ENCODE measurements around the gene WFIKKN1. TPM values are rescaled to one million over a fixed set of nuclear protein-coding genes. Genes with fewer than 3 reads are reported as not detected.

WFIKKN1 gene
- total and polyA plus RNA-seq, 2 experiments from 2014 or later: 79.6 to 125 TPM

GRCh38 chr16:640614-641013, 9.8 kb downstream of the WFIKKN1 start:
- Histone ChIP-seq H3K4me1 (ENCODE audit: low read depth) (peaks cover 23% of the 10 kb centered on the region), H3K4me3 (peak overlapping the region; percentile 80), H3K27me3 (no peaks in the 10 kb centered on the region), H3K27ac (no peak overlapping the region), H3K36me3 (no peaks in the 10 kb centered on the region), H3K9me3 (ENCODE audit: low read depth) (no peaks in the 10 kb centered on the region)
- TF ChIP-seq, protein P1, sequence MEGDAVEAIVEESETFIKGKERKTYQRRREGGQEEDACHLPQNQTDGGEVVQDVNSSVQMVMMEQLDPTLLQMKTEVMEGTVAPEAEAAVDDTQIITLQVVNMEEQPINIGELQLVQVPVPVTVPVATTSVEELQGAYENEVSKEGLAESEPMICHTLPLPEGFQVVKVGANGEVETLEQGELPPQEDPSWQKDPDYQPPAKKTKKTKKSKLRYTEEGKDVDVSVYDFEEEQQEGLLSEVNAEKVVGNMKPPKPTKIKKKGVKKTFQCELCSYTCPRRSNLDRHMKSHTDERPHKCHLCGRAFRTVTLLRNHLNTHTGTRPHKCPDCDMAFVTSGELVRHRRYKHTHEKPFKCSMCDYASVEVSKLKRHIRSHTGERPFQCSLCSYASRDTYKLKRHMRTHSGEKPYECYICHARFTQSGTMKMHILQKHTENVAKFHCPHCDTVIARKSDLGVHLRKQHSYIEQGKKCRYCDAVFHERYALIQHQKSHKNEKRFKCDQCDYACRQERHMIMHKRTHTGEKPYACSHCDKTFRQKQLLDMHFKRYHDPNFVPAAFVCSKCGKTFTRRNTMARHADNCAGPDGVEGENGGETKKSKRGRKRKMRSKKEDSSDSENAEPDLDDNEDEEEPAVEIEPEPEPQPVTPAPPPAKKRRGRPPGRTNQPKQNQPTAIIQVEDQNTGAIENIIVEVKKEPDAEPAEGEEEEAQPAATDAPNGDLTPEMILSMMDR (IDR thresholded peaks at IDR 0.05; ENCODE audit: low read depth, low read length): no peak
- no peak for DNase-seq (ENCODE audit: low read depth in 1 of 2, low spot score in 1 of 2)

GRCh38 chr16:641326-642188, 10.8 kb downstream of the WFIKKN1 start, which contains the start of gene MCRIP2:
Gene MCRIP2 (plus strand): TSS chr16:641828. CDS start chr16:641992, 164 bp downstream.
- Histone ChIP-seq H3K4me3 (peak within 1 kb of the TSS; percentile 80), H3K4me1 (ENCODE audit: low read depth) (peaks cover 23% of the 10 kb centered on the region), H3K36me3 (no peaks in the 10 kb centered on the region), H3K27ac (peak within 1 kb of the TSS; percentile 83), H3K9me3 (ENCODE audit: low read depth) (no peaks in the 10 kb centered on the region), H3K27me3 (no peaks in the 10 kb centered on the region)
- peak; percentile 84 to 96 for DNase-seq (ENCODE audit: low read depth in 1 of 2, low spot score in 1 of 2)
- TF ChIP-seq, protein P1 (IDR thresholded peaks at IDR 0.05; ENCODE audit: low read depth, low read length): no peak

DNA sequence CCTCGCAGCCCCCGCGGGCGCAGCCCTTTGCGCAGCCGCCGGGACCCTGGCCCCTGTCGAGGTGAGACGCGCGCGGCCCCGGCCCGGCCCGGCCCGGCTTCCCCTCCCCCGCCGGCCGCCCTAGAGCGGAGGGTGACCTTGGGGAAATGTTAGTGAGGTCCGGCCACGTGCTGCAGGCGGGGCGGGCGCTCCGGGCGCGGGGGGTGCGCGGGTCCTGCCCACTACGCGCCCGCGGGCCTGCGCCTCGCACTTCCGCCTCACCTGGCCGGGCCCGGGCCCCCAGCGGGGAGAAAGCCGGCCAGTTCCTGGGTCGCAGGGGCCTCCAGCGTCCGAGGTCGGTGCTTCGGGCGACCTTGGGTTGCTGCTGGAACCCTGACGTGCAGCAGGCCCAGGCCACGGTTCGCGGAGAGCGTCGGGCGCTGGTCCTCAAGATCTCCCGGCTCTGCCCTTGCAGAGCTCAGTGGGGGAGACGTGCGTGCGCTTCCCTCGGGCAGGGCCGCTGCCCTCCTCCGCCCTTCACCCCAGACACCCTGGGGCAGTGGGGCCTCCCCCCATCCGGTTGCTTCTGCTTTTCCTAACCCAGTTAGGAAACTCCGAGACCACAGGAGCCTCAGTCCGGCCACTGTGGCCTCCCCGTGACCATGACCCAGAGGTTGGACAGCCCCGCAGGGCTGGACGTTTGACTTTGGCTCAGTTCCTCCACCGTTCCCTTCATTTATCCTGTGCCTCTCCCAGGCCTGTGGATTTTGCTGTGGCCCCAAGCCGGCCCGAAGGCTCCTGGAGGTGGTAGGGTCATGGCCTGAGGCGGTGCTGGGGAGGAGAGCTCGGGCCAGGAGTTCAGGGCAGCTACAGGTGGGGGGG, 11.6 kb downstream of the WFIKKN1 start:
- DNase-seq (ENCODE audit: low read depth in 1 of 2, low spot score in 1 of 2): peak; percentile 36 to 71
- peak overlapping the region; percentile 83 for H3K27ac ChIP-seq
- H3K36me3 ChIP-seq: no peaks in the 10 kb centered on the region
- H3K4me1 ChIP-seq (ENCODE audit: low read depth): peaks cover 21% of the 10 kb centered on the region
- TF ChIP-seq, protein P1 (IDR thresholded peaks at IDR 0.05; ENCODE audit: low read depth, low read length): no peak
- H3K9me3 ChIP-seq (ENCODE audit: low read depth): no peaks in the 10 kb centered on the region
- H3K4me3 ChIP-seq: peak overlapping the region; percentile 80
- H3K27me3 ChIP-seq: no peaks in the 10 kb centered on the region

GRCh38 chr16:643050-643368, 12.2 kb downstream of the WFIKKN1 start:
- peaks cover 16% of the 10 kb centered on the region for H3K4me1 ChIP-seq (ENCODE audit: low read depth)
- no peaks in the 10 kb centered on the region for H3K9me3 ChIP-seq (ENCODE audit: low read depth)
- no peaks in the 10 kb centered on the region for H3K36me3 ChIP-seq
- H3K27me3 ChIP-seq: no peaks in the 10 kb centered on the region
- peak overlapping the region; percentile 80 for H3K4me3 ChIP-seq
- H3K27ac ChIP-seq: peak overlapping the region; percentile 83
- TF ChIP-seq, protein P1 (IDR thresholded peaks at IDR 0.05; ENCODE audit: low read depth, low read length): no peak
- no peak for DNase-seq (ENCODE audit: low read depth in 1 of 2, low spot score in 1 of 2)

DNA sequence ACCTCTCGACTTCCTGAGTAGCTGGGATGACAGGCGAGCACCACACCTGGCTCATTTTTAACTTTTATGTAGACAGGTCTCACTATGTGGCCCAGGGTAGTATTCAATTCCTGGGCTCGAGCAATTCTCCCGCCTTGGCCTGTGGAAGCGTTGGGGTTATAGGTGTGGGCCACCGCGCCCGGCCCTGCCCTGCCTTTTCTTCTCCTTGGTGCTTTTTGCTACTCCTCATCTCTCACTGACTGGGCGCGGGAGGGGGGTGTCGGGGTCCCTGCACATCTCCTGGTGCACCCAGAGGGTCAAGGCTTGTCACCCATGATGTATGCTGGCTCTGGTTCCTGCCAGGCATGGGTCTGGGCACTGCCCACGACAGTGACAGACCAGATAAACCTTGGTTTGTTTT, 13.8 kb downstream of the WFIKKN1 start:
- no peaks in the 10 kb centered on the region for H3K27me3 ChIP-seq
- TF ChIP-seq, protein P1 (IDR thresholded peaks at IDR 0.05; ENCODE audit: low read depth, low read length): no peak
- H3K27ac ChIP-seq: no peak overlapping the region
- no peaks in the 10 kb centered on the region for H3K9me3 ChIP-seq (ENCODE audit: low read depth)
- H3K36me3 ChIP-seq: no peaks in the 10 kb centered on the region
- H3K4me1 ChIP-seq (ENCODE audit: low read depth): peaks cover 12% of the 10 kb centered on the region
- H3K4me3 ChIP-seq: no peak overlapping the region
- DNase-seq (ENCODE audit: low read depth in 1 of 2, low spot score in 1 of 2): no peak
